ENCODE results near the gene MEGF10.

GRCh38 chr5:127420758-127421157 lies 130.2 kb downstream of the MEGF10 start:
- TF ChIP-seq, protein P1, sequence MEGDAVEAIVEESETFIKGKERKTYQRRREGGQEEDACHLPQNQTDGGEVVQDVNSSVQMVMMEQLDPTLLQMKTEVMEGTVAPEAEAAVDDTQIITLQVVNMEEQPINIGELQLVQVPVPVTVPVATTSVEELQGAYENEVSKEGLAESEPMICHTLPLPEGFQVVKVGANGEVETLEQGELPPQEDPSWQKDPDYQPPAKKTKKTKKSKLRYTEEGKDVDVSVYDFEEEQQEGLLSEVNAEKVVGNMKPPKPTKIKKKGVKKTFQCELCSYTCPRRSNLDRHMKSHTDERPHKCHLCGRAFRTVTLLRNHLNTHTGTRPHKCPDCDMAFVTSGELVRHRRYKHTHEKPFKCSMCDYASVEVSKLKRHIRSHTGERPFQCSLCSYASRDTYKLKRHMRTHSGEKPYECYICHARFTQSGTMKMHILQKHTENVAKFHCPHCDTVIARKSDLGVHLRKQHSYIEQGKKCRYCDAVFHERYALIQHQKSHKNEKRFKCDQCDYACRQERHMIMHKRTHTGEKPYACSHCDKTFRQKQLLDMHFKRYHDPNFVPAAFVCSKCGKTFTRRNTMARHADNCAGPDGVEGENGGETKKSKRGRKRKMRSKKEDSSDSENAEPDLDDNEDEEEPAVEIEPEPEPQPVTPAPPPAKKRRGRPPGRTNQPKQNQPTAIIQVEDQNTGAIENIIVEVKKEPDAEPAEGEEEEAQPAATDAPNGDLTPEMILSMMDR (conservative IDR thresholded peaks at IDR 0.05; ENCODE audit: low read length): no peak
- TF ChIP-seq EZH2phosphoT487 (IDR thresholded peaks at IDR 0.05; ENCODE audit: borderline replicate concordance, low read depth, low read length): no peak

Data from OCI-LY7 (cell line).